GM21390 (cell line): ENCODE measurements around the gene SETD1B.
"Not testable (repeated sequence)": the region's sequence is repeated elsewhere in the genome, so short reads cannot be mapped to it uniquely, and the experiment has no call there.

ENCODE experiments used
- ATAC-seq: cut with Tn5 transposase; IDR thresholded peaks from one replicate; pipeline ENCODE4 v1.9.1; 2021; ENCODE audit not compliant: unreplicated experiment

The SETD1B gene

GRCh38 chr12:121803861-121804416 is at the start of gene SETD1B:
Gene SETD1B, plus strand, starts transcription at chr12:121804009. Its CDS starts 729 bp downstream, at chr12:121804738.
- ATAC-seq: no peak

- ATAC-seq: no peak
Measured at GRCh38 chr12:121754836-121755235, 49.0 kb upstream of the SETD1B start.

GRCh38 chr12:121755591-121755990 is 48.2 kb upstream of the SETD1B start:
- ATAC-seq: no peak

GRCh38 chr12:121758536-121758935 is 45.3 kb upstream of the SETD1B start:
- ATAC-seq: not testable (repeated sequence)

GRCh38 chr12:121762269-121762668 is 41.5 kb upstream of the SETD1B start:
- no peak for ATAC-seq

- ATAC-seq: no peak
Measured at GRCh38 chr12:121764808-121765207, 39.0 kb upstream of the SETD1B start.

GRCh38 chr12:121765573-121765972 is 38.2 kb upstream of the SETD1B start:
- ATAC-seq: no peak

GRCh38 chr12:121766290-121767039 is 37.3 kb upstream of the SETD1B start:
- ATAC-seq: no peak

- no peak for ATAC-seq
Measured at GRCh38 chr12:121767525-121768016, 36.2 kb upstream of the SETD1B start.

GRCh38 chr12:121769297-121769830 is 34.4 kb upstream of the SETD1B start:
- ATAC-seq: no peak

- ATAC-seq: no peak
Measured at GRCh38 chr12:121769831-121770301, 33.9 kb upstream of the SETD1B start.

- no peak for ATAC-seq
Measured at GRCh38 chr12:121770388-121770787, 33.4 kb upstream of the SETD1B start.

GRCh38 chr12:121770813-121771625 is 32.8 kb upstream of the SETD1B start:
- no peak for ATAC-seq

GRCh38 chr12:121773011-121773777 is 30.6 kb upstream of the SETD1B start:
- peak; percentile 75 for ATAC-seq

- no peak for ATAC-seq
Measured at GRCh38 chr12:121774968-121775474, 28.8 kb upstream of the SETD1B start.

GRCh38 chr12:121775501-121775900 is 28.3 kb upstream of the SETD1B start:
- no peak for ATAC-seq

GRCh38 chr12:121776190-121777098 is 27.4 kb upstream of the SETD1B start:
- peak; percentile 53 for ATAC-seq

- ATAC-seq: no peak
Measured at GRCh38 chr12:121778567-121779421, 25.0 kb upstream of the SETD1B start.
